Gastroesophageal sphincter (tissue), 4 donors: ENCODE results near the gene E2F3. TPM values are rescaled to one million over a fixed set of nuclear protein-coding genes. Genes with fewer than 3 reads are reported as not detected.

ENCODE experiments used
- ATAC-seq: fragments of 150-250 bp; one replicate; pipeline ENCODE4 v1.9.1; 2016; ENCODE audit warnings: mild to moderate bottlenecking, moderate library complexity
- H3K27ac ChIP-seq, 4 donors: fragments of 200-600 bp; sonication (generic) in 3 of 4; 1 replicate in 3 of 4; 2 replicates in 1 of 4; pipeline ENCODE4 v1.5.1; 2016 to 2019
- H3K27me3 ChIP-seq: fragments of 200-600 bp; sonication (generic); one replicate; pipeline ENCODE4 v1.5.1; 2019
- H3K36me3 ChIP-seq, 2 donors: fragments of 200-600 bp; sonication (generic); one replicate each; pipeline ENCODE4 v1.5.1; 2019; ENCODE audit warnings: control low read depth in 1 of 2
- H3K4me1 ChIP-seq, 3 donors: fragments of 200-600 bp; sonication (generic); 1 replicate in 2 of 3; 2 replicates in 1 of 3; pipeline ENCODE4 v1.5.1; 2016 to 2019; ENCODE audit warnings: control low read depth in 2 of 3
- H3K4me3 ChIP-seq, 2 donors: fragments of 200-600 bp; sonication (generic); one replicate each; pipeline ENCODE4 v1.5.1; 2019; ENCODE audit warnings: mild to moderate bottlenecking in 1 of 2, moderate library complexity in 1 of 2
- H3K9me3 ChIP-seq, 3 donors: fragments of 200-600 bp; sonication (generic); one replicate each; pipeline ENCODE4 v1.5.1; 2017 to 2019; ENCODE audit warnings: control low read depth in 2 of 3
- EP300 ChIP-seq: sonication (generic); formaldehyde crosslinking; IDR thresholded peaks from one replicate; pipeline ENCODE4 v1.6.1; 2017; ENCODE audit warnings: antibody characterized with exemption, mild to moderate bottlenecking
- POLR2A ChIP-seq, 2 donors: fragments of 450-650 bp; IDR thresholded peaks; one replicate each; pipeline ENCODE4 v1.6.1; 2017; ENCODE audit warnings: antibody characterized with exemption in 2 of 2, mild to moderate bottlenecking in 2 of 2, moderate library complexity in 1 of 2
- POLR2AphosphoS5 ChIP-seq: sonication (generic); formaldehyde crosslinking; IDR thresholded peaks from one replicate; pipeline ENCODE4 v1.6.1; 2017; ENCODE audit warnings: antibody characterized with exemption
- WGBS, 2 donors: methylation state at CpG; one replicate each; pipeline ENCODE4 v1.1.5; 2018; ENCODE audit warnings: low coverage in 1 of 2; 5-methylcytosine and 5-hydroxymethylcytosine counted together
- total RNA-seq, 4 donors: library from RNA; depleted of rRNA; stranded (reverse); fragments of >200 nt; gene quantifications; one replicate each; pipeline ENCODE4 v1.1.0, GENCODE V29; 2016
- TF ChIP-seq, protein P1 (sequence below), 4 experiments: fragments of 200-600 bp in 2 of 4; fragments of 450-650 bp in 2 of 4; sonication (generic) in 1 of 4; IDR thresholded peaks; one replicate each; pipeline ENCODE4 v1.5.1; 2017 to 2019; ENCODE audit warnings: antibody characterized with exemption in 4 of 4, mild to moderate bottlenecking in 2 of 4, moderate library complexity in 2 of 4

E2F3 gene
- total RNA-seq, 4 donors from 2014 or later = 3.4 to 6.5 (median 5.2) TPM

DNA sequence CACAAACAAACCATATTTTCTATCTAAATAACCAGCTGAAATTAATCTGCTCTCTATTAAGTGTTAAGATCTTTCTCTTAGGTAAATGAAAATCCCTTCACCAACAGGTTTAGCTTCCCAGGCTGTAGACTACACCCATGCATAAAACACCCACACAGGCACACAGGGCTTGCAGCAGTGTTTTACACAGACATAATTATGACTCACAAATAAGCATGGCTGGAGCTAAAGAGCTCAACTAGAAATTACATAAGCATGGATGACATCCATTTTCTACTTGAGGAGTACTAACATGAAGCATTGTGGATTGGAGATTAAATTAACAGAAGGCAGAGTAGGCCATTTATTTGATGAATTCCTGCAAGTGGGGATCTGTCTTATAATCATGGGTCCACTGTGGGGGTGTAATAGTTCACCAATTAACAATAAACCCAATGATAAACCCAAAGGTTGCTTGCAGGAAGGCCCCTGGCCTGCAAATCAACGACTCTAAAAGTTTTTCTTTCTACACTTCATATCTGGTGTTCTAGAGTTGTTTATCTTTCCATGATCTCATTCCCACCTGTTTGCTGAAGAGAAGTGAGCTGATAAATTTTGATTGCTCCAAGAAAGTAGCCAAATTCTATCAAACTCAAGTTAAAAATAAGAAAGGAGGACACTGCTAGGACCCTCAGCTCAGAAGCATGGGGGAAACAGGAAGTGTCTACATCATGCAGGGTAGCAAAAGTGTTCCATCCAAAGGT, 33.8 kb upstream of the E2F3 start:
- H3K4me3 ChIP-seq = no peak overlapping the region
- H3K4me1 ChIP-seq = no peaks in the 10 kb centered on the region
- H3K27me3 ChIP-seq = no peaks in the 10 kb centered on the region
- no peak overlapping the region for H3K27ac ChIP-seq
- H3K9me3 ChIP-seq = no peaks in the 10 kb centered on the region
- WGBS, 2 donors = 33 to 62% methylated on average over 1 of the region's 1 CpG
- ATAC-seq = no peak
- TF ChIP-seq EP300 (no peak), POLR2A (IDR thresholded peaks at IDR 0.05) (no peak), POLR2AphosphoS5 (no peak)
- TF ChIP-seq, protein P1, sequence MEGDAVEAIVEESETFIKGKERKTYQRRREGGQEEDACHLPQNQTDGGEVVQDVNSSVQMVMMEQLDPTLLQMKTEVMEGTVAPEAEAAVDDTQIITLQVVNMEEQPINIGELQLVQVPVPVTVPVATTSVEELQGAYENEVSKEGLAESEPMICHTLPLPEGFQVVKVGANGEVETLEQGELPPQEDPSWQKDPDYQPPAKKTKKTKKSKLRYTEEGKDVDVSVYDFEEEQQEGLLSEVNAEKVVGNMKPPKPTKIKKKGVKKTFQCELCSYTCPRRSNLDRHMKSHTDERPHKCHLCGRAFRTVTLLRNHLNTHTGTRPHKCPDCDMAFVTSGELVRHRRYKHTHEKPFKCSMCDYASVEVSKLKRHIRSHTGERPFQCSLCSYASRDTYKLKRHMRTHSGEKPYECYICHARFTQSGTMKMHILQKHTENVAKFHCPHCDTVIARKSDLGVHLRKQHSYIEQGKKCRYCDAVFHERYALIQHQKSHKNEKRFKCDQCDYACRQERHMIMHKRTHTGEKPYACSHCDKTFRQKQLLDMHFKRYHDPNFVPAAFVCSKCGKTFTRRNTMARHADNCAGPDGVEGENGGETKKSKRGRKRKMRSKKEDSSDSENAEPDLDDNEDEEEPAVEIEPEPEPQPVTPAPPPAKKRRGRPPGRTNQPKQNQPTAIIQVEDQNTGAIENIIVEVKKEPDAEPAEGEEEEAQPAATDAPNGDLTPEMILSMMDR (IDR thresholded peaks at IDR 0.05) = no peak
- no peaks in the 10 kb centered on the region for H3K36me3 ChIP-seq

DNA sequence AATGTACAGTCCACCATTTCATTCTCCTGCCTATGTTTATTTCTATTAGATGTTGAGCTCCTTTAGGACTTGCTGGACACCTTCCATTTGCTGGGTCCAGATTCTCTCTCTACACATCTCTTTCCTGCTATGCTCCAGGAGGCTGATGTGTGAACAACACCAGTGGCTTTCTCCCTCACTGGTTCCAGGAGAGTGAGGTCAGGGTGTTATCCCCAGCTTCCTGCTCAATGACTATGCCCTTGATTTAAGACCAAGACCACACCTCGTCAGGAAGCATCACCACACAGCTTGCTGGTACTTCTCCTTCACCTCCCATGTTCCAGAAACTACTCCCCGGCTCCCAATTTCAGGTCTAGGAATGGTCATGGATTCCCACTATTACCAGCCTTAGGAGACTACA, 31.3 kb upstream of the E2F3 start:
- no peak overlapping the region for H3K4me3 ChIP-seq
- H3K4me1 ChIP-seq = no peaks in the 10 kb centered on the region
- no peaks in the 10 kb centered on the region for H3K27me3 ChIP-seq
- 100% methylated on average over 2 of the region's 2 CpGs; no CpG with 5 or more reads in 1 of the 2 donors for WGBS, 2 donors
- TF ChIP-seq, protein P1 (IDR thresholded peaks at IDR 0.05) = no peak
- TF ChIP-seq POLR2A (IDR thresholded peaks at IDR 0.05) (no peak), POLR2AphosphoS5 (no peak), EP300 (no peak)
- H3K9me3 ChIP-seq = no peaks in the 10 kb centered on the region
- H3K36me3 ChIP-seq = no peaks in the 10 kb centered on the region
- H3K27ac ChIP-seq = no peak overlapping the region
- no peak for ATAC-seq

DNA sequence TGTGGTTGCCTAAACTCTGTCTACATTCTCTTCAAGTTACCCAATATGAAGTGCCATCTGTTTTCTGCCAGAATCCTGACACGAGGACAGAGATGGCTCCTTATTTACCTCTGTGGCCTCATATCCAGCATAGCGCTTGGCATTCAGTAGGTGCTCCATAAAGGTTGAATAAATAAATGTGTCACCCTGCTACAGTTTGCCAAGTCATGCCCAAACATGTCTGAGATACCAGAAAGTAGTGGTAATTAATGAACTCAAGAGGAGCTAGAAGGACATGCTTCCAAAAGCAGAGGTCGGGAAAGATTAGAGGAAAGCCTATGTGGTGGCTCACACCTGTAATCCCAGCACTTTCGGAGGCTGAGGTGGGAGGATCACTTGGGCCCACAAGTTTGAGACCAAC, 30.9 kb upstream of the E2F3 start:
- ATAC-seq = no peak
- TF ChIP-seq EP300 (no peak), POLR2AphosphoS5 (no peak), POLR2A (IDR thresholded peaks at IDR 0.05) (no peak)
- TF ChIP-seq, protein P1 (IDR thresholded peaks at IDR 0.05) = no peak
- Histone ChIP-seq H3K36me3 (no peaks in the 10 kb centered on the region), H3K4me3 (no peak overlapping the region), H3K9me3 (no peaks in the 10 kb centered on the region), H3K27ac (no peak overlapping the region), H3K27me3 (no peaks in the 10 kb centered on the region), H3K4me1 (no peaks in the 10 kb centered on the region)
- 96 to 97% methylated on average over 4 of the region's 4 CpGs for WGBS, 2 donors

GRCh38 chr6:20375436-20375835, 26.2 kb upstream of the E2F3 start:
- H3K27me3 ChIP-seq = no peaks in the 10 kb centered on the region
- no peaks in the 10 kb centered on the region for H3K9me3 ChIP-seq
- H3K36me3 ChIP-seq = no peaks in the 10 kb centered on the region
- H3K4me3 ChIP-seq = no peak overlapping the region
- ATAC-seq = no peak
- WGBS, 2 donors = 64 to 75% methylated on average over 2 to 3 of the region's 3 CpGs
- TF ChIP-seq POLR2A (IDR thresholded peaks at IDR 0.05) = no peak
- TF ChIP-seq EP300 = no peak
- no peak for TF ChIP-seq POLR2AphosphoS5
- TF ChIP-seq, protein P1 (IDR thresholded peaks at IDR 0.05) = no peak
- H3K27ac ChIP-seq = no peak overlapping the region
- no peaks in the 10 kb centered on the region for H3K4me1 ChIP-seq

DNA sequence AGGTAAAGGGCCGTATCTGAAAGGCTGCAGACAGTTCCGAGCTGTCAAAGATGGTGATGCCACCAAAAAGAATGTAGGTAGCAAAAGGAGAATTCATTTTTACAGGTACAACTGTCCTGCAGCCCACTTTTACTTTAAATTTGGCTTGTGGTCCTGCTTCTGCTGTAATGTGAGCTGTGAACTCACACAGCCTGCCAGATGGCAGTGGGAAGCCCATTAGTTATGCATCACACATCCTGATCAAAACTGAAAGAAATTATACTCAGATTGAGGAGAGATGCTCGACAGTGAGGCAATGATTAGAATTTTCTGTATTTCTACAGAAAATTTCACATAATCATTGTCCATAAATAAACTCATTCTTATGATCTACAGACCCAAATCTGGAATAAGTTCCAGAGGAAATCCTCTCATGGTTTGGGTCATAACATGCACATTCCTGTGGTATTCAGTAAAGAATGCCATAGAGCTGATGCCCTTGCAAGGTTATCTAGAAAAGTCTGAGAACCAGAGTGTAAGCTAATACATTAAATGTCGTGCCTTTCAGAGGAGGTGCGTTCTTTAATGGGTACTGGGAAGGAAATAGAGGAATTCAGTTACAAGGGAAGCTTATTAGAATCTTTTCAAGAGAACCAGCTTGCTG, 23.9 kb upstream of the E2F3 start:
- no peak for TF ChIP-seq EP300
- no peak for TF ChIP-seq POLR2AphosphoS5
- TF ChIP-seq, protein P1 (IDR thresholded peaks at IDR 0.05) = no peak
- no peak for TF ChIP-seq POLR2A (IDR thresholded peaks at IDR 0.05)
- ATAC-seq = no peak
- 37 to 40% methylated on average over 4 to 5 of the region's 5 CpGs for WGBS, 2 donors

More for the DNA sequence above, 23.9 kb upstream of the E2F3 start:
- H3K27me3 ChIP-seq = peaks cover 3% of the 10 kb centered on the region
- no peak overlapping the region for H3K4me3 ChIP-seq
- no peaks in the 10 kb centered on the region for H3K36me3 ChIP-seq
- H3K9me3 ChIP-seq = no peaks in the 10 kb centered on the region
- no peak overlapping the region for H3K27ac ChIP-seq
- no peaks in the 10 kb centered on the region for H3K4me1 ChIP-seq
